DMS 273 treated with DMSO at 0.1 percent for 48 hours (cell line): ENCODE results near the gene TRPC4AP.

Source experiments
- DNase-seq: peaks from one replicate; lab custom pipeline; 2025; lab: John Stamatoyannopoulos, UW

The TRPC4AP gene

GRCh38 chr20:35013421-35014411 is 78.9 kb downstream of the TRPC4AP start:
- DNase-seq: no peak

- no peak for DNase-seq
Measured at GRCh38 chr20:35012227-35013069, 80.2 kb downstream of the TRPC4AP start.

GRCh38 chr20:35011589-35012226 is 80.9 kb downstream of the TRPC4AP start:
- DNase-seq: no peak

GRCh38 chr20:35010405-35011192 is 82.0 kb downstream of the TRPC4AP start:
- no peak for DNase-seq

GRCh38 chr20:35009665-35010328 is 82.8 kb downstream of the TRPC4AP start:
- no peak for DNase-seq

GRCh38 chr20:35008411-35009342 is 83.9 kb downstream of the TRPC4AP start:
- no peak for DNase-seq

- no peak for DNase-seq
Measured at GRCh38 chr20:35007891-35008290, 84.7 kb downstream of the TRPC4AP start.

GRCh38 chr20:35007413-35007812 is 85.2 kb downstream of the TRPC4AP start:
- no peak for DNase-seq

- no peak for DNase-seq
Measured at GRCh38 chr20:35006531-35006971, 86.1 kb downstream of the TRPC4AP start.

- no peak for DNase-seq
Measured at GRCh38 chr20:35006009-35006408, 86.6 kb downstream of the TRPC4AP start.

- no peak for DNase-seq
Measured at GRCh38 chr20:35005463-35005961, 87.1 kb downstream of the TRPC4AP start.

- no peak for DNase-seq
Measured at GRCh38 chr20:35004749-35005462, 87.7 kb downstream of the TRPC4AP start.

- no peak for DNase-seq
Measured at GRCh38 chr20:35004051-35004725, 88.4 kb downstream of the TRPC4AP start.

GRCh38 chr20:35003211-35004031 is 89.2 kb downstream of the TRPC4AP start:
- DNase-seq: no peak

- DNase-seq: no peak
Measured at GRCh38 chr20:35002426-35003210, 90.0 kb downstream of the TRPC4AP start.

- no peak for DNase-seq
Measured at GRCh38 chr20:35001596-35002362, 90.8 kb downstream of the TRPC4AP start.
